ENCODE results near the gene CRABP2.

CRABP2 gene

GRCh38 chr1:156705918-156706656, 704 bp upstream of the CRABP2 start:
- TF ChIP-seq CTCF (conservative IDR thresholded peaks at IDR 0.05): peak; percentile 87
- peak overlapping the region; percentile 16; the same call in 1 of the 2 replicates for H3K27ac ChIP-seq

GRCh38 chr1:156704930-156705320, 458 bp downstream of the CRABP2 start:
- H3K27ac ChIP-seq: peak overlapping the region; percentile 16; the same call in 1 of the 2 replicates
- TF ChIP-seq CTCF (conservative IDR thresholded peaks at IDR 0.05): no peak

- TF ChIP-seq CTCF (conservative IDR thresholded peaks at IDR 0.05): no peak
- H3K27ac ChIP-seq: peak overlapping the region; percentile 39; the same call in 1 of the 2 replicates
Observed at GRCh38 chr1:156704166-156704711, 1.1 kb downstream of the CRABP2 start.

- peak overlapping the region; percentile 39; the same call in 1 of the 2 replicates for H3K27ac ChIP-seq
- no peak for TF ChIP-seq CTCF (conservative IDR thresholded peaks at IDR 0.05)
Observed at GRCh38 chr1:156703741-156704140, 1.6 kb downstream of the CRABP2 start.

GRCh38 chr1:156703336-156703735, 2.0 kb downstream of the CRABP2 start:
- H3K27ac ChIP-seq: peak overlapping the region; percentile 39; the same call in 1 of the 2 replicates
- no peak for TF ChIP-seq CTCF (conservative IDR thresholded peaks at IDR 0.05)

GRCh38 chr1:156700736-156701531, 4.4 kb downstream of the CRABP2 start:
- H3K27ac ChIP-seq: no peak overlapping the region
- no peak for TF ChIP-seq CTCF (conservative IDR thresholded peaks at IDR 0.05)

GRCh38 chr1:156698995-156699394, 6.4 kb downstream of the CRABP2 start:
- H3K27ac ChIP-seq: no peak overlapping the region
- TF ChIP-seq CTCF (conservative IDR thresholded peaks at IDR 0.05): no peak

All from VCaP (cell line).